Hematopoietic multipotent progenitor cell treated with erythropoietin and hydrocortisone succinate and interleukin-3 and kit ligand, for 8 days (in vitro differentiated cells): ENCODE results near the gene MACROH2A1.
A peak's percentile ranks its signal among the peaks of the same experiment; 100 is the strongest.

Experiments used
- DNase-seq: peaks from one replicate; pipeline ENCODE4 v3.0.0-alpha.2; 2015

Gene MACROH2A1

DNA sequence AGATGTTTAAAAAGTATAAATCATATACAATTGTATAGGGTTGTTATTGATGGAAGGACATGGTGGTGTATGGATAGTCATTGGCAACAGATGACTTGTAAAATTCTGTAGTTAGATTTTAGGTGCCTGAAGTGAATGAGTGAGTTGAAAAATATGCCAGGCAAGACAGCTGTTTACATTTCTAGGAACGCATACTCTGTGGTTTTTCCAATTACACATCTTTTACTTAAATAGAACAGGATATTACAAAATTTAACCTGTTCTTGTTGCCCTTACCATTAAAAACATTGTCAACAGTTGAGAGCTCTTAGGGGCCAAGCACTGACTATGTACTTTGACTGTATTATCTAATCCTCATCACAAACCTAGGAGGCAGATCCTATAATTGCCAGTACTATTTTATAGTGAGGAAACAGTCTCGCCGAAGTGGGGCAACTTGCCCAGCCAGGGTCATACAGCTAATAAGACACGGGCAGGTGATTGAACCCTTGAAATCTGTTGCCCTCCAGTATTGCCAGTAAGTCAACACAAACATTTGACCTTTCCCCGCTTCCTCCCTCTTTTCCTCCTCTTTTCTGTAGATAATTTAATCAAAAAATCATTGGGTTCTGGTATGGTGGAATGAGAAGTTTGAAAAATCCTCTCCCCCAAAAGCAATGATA is 88.6 kb downstream of the MACROH2A1 start:
- DNase-seq, result peak; percentile 36

DNA sequence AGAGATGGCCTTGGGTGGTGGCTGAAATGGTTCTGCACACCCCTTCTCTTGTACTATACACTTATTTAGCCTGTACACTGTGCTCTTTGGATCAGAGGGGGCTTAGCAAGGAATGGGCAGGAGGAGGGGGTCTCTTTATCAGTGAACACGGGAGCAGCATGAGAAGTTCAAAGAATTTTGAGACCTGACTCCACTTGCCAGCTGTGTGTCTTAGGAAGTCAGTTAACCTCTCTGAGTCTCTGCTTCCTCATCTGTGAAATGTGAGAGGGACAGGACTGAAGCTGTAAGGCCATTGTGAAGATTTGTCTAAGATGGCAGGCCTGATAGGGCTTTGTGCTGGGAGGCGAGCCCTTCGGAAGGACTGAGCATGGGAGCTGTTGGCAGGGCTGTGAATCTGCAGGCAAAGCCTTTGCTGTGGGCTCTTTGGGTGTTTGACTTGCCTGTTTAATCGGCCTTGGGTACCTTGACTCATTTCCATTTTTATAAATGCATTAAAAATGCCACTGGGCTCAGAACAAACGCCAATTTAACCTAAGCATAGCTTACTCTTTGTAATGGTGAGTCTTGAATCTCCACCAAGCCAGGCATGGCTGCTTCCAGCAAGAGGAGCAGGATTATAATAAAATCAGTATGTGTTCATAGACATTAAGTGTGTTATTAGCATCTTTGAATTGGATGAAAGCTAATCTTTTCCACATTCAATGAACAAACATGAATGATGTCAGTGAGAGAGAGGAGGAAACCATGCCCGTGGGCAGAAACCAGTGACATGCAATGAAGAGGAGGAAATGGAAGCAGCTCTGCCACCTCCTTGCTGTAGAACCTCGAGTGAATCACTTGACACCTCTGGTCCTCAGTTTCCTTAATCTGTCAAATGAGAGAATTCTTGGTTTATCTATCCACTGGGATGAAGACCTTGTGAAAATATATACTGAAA is 89.4 kb downstream of the MACROH2A1 start:
- no peak for DNase-seq

DNA sequence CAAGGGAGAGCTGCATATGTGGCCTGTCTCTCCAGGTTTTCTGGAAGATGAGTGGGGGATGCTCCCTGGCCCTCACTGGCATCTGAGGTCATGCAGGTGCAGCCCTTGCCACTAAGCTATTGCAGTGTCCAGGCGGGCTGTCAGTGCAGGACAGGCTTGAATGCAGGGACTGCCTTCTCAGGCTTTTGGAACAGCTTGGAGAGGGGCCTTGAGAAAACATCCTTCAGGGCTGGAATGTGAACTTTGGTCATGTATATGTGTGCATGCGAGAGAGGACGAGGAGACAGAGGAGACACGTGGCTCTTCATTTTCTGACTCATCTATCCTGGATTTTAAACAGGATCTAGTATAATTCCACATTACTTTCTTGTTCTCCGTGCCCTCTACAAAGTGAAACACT is 90.3 kb downstream of the MACROH2A1 start:
- DNase-seq, result no peak

DNA sequence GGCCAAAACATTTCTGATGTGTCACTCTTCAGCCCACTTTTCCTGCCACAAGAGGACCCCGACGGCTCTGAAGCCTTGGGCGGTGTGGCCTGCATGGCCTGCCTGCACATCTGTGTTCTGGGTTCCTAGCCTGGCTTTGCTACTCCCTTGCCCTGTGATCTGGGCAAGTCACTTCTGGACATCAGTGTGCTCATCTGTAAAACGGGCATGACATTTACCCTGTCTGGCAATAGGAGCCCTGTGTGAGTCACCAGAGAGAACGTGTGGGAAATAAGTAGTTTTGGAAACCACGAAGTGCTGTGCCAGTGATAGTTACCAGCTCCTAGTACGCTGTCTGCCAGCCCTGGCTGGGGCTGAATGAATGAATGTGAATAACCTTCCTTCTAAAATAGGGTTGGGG is 90.8 kb downstream of the MACROH2A1 start:
- DNase-seq, result no peak

DNA sequence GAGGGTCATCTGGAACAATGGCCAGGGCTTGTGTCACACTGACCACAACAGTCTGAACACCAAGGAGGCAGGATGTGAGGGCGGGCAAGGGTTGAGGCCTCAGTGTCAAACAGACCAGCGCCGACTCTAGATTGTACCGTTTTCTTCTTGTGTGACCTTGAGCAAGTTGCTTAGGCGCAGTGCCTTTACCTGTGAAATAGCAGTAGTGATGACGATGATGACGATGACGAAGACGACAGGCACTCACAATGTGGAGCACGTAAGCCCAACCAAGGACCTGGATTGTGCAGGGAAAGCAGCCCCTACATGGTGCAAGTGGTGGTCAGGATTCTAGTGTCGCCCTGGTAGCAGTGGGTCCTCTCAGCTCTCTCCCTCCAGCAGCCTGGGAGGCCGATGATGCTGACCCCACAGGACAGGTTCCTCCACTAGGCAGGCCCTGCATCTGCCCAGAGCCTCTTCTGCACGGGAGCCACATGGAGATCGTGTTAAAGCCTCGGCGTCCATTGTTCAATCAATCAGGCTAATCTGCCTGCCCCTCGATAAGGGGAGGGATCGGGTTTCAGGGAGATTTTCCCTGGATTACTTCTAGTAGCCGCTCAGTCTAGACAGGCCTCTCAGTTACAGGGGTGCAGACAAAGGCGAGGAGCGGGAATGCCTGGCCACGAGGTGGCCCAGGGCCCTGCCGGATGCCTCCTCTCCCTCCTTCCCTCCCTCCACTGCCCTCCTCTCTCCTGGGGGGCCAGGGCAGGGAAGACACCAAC is 91.7 kb downstream of the MACROH2A1 start:
- no peak for DNase-seq

DNA sequence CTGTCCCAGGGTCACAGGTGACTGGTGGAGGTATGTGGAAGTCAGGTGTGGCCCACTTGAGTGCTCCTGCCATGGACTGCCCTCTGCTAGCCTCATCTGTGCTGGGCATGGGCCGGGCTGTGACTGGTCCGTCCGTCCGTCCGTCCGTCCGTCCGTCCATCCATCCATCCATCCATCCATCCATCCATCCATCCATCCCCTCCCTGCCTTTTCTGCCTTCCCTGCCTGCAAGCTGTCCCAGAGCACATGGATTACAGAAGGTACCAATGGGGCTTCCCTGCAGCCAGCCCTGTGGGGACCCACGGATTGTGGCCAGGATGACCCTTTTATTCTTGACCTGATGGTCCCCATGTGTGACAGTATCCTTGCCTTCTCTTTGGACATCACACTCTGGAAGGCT is 92.5 kb downstream of the MACROH2A1 start:
- no peak for DNase-seq

DNA sequence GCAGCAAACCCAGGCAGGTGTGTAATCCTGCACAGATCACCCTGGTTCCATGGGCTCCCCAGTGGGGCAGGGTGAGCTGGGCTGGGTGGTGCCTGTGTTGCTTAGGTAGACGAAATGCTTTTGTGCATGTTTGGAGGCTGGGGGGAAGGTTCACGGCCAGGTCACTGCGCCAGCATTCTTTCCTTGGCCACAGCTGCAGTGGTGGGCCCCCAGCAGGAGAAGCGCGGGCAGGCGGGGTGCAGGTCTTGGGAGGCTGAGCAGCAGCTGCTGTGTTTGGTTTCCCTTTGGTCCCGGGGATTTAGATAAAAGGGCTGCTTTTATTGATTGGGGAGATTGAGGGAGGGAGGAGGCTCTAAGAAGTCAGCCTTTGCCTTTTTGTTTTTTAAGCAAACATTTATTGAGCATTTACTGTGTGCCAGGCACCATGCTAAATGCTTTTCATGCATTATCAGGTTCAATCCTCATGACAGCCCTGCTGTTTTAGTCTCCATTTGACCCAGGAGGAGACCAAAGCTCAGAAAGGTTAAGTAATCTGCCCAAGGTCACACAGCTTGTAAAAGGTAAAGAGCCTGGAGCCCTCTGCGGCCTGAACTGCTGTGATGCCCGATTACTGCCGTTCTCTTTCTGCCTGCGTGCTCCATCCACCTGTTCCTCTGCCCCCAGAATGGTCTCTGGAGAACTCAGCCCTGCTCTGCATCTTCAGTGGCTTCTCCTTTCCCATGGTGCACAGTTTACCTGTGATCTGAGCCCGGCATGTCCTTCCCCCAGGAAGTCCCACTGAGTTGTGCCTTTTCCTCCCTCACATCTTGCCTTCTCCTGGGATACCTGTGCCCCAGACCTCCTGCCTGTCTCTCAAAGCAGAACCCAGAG is 94.4 kb downstream of the MACROH2A1 start:
- no peak for DNase-seq

DNA sequence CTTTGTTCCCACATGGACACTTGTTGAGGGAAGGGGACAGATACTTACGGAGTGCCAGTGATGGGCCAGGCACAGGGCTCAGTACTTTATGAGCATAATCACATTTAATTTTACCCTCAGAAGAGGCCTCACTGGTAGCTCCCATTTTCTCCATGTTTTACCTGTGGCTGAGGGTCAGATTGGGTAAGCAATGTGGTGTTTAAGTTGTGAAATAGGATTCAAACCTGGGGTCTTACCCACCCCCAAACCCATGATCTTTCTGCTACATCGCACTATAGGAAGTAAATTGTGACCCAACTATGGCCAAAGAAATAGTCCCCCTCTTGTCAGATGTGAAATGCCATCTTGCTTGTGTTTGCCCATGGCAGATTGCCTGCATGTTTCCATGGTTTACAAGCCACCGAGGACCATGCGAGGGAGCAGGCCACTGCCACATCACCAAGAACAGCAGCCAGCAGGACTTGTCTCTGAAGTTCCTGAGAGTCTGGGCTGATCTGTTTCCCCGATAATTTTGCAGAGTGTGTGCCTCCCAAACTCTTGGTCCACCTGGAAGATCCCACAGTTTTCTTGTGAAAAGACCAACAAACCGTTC is 95.4 kb downstream of the MACROH2A1 start:
- DNase-seq, result no peak

DNA sequence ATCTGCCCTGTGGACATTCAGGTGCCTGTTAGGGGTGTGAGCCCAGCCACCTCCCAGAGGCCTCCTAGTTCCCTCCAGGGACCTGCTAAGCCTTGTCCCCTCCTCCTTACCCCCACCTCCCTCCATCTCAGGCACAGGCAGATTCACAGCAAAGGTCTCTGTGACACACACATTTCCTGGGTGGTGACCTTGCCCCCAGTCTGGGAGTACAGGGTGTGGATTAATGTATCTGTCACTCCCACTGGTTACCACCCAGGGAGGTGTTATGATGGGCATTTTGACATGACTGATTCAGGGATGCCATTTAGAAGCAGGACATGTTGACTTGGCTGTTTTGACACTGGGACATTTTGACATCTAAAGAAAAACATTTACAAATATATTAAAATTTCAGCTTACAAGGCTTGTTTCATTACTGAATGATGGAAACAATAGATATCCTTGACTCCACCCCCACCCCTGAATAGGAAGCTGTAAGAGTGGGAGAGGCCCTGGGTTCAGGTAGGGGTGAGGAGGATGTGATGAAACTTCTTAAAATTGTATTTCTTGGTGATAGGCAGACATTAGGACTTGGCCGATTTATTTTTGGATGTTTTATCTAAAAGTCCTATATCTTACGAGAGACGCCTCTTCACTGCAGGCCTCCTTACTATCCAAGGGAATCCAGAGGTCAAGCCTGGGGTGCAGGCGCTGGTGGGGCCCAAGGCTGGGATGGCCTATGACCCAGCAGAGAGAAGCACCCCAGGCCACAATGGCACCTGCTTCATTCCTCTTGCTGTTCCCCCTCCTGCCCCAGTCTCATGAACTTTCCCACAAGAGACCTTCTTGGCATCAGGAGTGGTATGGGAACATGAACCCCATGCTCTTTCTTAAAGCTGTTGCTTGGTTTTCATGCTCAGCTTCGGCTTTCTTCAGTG is 101.9 kb downstream of the MACROH2A1 start:
- no peak for DNase-seq

DNA sequence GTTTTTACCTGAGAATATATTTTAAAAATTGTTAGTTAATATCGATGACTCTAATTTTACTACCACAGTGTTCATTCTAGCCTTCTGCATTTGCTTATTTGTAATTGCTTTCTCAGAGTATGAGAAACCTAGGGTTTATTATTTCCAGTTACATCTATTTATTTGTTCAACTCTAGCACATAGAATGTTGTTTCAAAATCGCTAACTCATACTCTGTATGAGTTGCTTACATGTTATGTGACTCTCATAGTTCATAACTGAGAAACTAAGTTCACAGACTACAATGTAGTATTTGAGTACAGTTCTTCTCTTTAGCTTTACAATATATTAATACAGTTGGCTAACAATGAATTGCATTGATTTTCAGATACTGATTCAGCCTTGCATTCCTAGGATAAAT is 103.2 kb downstream of the MACROH2A1 start:
- DNase-seq, result no peak

DNA sequence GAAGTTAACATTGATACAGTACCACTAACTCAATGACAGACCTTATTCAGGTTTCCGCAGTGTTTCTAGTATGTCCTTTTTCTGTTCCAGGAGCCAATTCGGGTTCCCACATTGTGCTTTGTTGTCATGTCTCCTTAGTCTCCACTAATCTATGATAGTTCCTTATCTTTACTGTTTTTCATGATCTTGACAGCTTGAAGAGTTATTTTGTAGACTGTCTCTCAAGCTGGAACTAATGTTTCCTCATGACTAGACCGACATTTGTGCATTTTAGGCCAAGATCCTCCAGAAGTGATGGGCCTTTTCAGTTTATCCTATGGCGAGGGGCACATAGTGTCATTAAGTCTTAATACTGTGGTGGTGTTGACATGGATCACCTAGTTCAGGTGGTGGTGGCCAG is 104.2 kb downstream of the MACROH2A1 start:
- DNase-seq, result no peak

DNA sequence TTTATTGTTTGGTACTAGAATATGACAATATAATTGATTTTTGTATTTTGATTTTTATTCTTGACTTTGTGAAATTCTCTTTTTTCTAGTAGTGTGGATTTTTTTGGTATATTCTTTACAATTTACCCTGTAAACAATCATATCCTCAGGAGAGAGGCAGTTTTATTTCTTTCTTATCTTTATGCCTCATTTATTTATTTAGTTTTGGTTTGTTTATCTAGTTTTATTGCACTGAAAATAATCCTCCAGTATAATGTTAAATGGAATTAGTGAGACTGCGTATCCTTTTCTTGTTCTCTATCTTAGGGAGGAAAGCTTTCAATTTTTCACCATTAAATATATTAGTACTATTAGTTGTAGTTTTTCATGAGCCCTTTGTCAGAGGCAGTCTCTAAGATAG is 109.4 kb downstream of the MACROH2A1 start:
- no peak for DNase-seq

DNA sequence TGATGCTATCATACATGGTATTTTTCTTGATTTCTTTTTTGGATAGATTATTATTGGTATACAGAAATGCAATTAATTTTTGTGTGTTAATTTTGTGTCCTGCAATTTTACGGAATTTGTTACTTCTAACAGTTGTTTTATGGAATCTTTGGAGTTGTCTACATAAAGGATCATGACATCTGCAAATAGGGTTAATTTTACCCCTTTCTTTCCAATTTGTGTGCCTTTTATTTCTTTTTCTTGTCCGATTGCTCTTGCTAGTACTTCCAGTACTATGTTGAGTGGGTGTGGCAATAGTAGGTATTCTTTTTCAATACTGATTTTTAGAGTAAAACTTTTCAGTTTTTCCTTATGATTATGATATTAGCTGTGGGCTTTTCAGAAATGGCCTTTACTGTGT is 111.5 kb downstream of the MACROH2A1 start:
- no peak for DNase-seq
